Retina (tissue), 1 donor: ENCODE measurements around the gene TCP11.

Experiments used
- DNase-seq: peaks from one replicate; pipeline ENCODE4 v3.0.0-alpha.2; 2016

TCP11 gene

DNA sequence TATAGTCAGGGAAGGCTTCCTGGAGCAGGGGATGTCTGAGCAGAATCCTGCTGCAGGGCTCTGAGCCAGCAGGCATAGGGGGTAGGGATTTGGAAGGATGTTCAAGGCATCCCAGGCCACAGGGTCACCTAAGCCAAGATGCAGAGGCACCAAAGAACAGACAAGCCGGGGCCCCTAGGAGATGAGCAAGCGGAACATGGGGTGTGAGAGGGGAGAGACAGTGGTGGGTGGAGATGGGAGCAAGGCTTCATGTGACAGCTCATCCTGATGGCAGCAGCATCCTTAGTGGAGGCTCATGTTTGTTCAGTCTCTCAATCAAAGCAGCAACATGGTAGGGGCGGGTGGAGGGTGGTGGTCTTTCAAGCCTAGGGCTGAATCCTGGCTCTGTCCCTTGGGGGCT is 29.8 kb upstream of the TCP11 start:
- no peak for DNase-seq

- no peak for DNase-seq
Measured at GRCh38 chr6:35170166-35170565, 29.0 kb upstream of the TCP11 start.

- peak; percentile 81 for DNase-seq
Measured at GRCh38 chr6:35168461-35168861, 27.3 kb upstream of the TCP11 start.

DNA sequence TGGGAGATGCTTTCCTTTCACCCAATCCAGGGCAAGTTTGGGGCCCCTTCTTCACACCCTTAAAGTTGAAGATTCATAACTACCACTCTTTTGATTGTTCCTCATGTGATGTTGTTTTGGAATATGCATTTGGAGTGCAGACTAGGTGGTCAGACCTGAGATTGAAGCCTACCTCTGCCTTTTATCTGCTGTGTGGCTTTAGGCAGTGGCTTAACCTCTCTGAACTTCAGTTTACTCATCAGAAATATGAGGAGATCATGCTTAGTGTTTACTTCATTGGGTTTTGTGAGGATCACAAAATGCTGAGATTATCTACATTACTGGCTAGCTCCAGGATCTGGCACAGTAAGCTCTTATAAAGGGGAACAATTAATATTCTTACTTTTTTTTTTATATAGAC is 26.4 kb upstream of the TCP11 start:
- no peak for DNase-seq

GRCh38 chr6:35166520-35166919 is 25.4 kb upstream of the TCP11 start:
- no peak for DNase-seq

DNA sequence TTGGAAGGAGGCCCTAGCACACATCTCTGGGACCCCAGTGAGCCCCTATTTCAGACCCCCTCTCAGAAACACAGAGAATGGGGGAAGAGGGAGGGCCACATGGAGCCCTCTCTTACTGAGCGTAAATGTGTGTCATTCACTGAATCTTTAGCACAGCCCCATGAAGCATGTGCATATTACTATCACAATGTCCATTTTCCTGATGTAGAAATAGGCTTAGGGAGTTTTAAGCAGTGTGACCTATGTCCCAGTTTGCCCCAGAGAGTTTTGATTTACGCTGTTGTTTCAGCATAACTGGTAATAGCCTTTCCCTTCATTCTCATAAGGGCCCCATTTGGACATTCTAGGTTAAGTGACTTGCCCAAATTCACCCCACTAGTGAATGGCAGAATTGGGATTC is 25.0 kb upstream of the TCP11 start:
- no peak for DNase-seq

- DNase-seq, result no peak
Measured at GRCh38 chr6:35165630-35166071, 24.5 kb upstream of the TCP11 start.

GRCh38 chr6:35164868-35165267 is 23.7 kb upstream of the TCP11 start:
- DNase-seq, result no peak

DNA sequence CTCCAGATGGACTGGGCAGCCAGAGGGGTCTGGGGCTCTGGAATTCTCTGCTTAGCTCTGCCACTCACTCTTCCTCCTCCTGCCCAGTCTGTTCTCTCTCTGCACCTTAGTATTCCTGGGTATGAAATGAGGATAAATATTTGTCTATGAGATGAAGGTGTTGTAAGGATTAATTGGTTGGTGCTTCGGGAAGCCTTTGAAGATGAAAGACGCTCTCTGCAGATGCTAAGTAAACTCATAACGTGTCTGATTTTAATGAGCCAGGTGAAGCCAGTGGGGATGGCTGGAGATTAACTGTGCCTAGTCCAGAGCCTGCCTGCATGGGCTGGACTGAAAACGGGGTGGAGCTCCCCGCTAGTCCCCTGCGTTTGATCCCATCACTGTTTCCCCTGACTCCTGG is 23.1 kb upstream of the TCP11 start:
- no peak for DNase-seq

DNA sequence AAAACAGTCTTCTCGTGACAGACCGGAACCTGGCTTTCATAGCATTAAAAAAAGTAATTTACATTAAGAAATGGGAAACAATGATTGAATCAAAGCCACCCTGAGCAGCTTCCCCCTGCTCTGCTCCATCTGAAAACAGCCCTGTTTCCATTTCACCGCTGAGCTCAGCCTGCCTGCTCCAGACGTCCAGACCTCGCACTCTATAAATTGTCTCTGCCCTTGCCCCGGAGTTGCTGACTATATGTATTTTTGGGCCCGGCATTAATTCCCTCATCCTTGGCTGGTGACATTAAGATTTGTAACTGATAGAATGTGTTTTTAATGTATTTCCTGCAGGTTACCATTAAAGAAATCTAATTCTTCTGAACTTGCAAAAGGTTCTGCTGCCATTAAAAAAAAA is 22.7 kb upstream of the TCP11 start:
- DNase-seq, result no peak

GRCh38 chr6:35161776-35162607 is 20.9 kb upstream of the TCP11 start:
- no peak for DNase-seq

GRCh38 chr6:35161266-35161665 is 20.1 kb upstream of the TCP11 start:
- no peak for DNase-seq

DNA sequence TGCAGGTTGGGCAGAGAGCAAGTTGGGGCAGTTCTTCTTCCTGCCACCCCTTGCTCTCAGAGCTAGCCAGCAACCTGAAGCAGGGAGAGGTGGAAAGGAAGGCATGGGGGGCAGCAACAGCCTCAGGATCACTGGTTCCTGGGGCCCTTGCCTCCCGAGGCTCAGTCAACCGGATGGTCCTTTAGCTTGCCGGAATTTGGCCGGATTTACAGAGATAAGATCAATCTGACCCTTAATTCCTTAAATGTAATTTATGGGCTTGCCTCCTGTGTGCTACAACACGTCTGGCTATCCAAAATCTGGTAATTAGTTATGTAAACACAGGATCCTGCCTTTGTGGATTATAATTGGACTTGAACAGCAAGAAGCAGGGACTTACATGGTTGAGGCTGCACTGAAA is 19.5 kb upstream of the TCP11 start:
- no peak for DNase-seq

GRCh38 chr6:35158520-35158919 is 17.4 kb upstream of the TCP11 start:
- DNase-seq, result no peak

- DNase-seq, result no peak
Measured at GRCh38 chr6:35154947-35155346, 13.8 kb upstream of the TCP11 start.

DNA sequence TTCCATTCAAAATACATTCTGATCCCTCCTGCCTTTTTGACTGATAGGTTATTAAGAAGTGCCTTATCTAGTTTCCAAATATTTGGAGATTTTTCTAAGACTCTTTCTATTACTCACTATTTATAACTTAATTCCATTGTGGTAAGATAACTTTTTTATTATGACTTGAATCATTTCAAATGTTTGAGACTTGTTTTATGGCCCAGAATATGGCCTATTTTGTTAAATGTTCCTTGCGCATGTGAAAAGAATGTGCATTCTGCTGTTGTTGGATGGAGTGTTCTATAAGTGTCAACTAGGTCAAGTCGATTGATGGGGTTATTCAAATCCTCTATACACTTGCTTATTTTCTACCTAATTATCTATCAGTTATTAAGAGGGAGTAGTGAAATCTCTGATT is 13.1 kb upstream of the TCP11 start:
- no peak for DNase-seq

DNA sequence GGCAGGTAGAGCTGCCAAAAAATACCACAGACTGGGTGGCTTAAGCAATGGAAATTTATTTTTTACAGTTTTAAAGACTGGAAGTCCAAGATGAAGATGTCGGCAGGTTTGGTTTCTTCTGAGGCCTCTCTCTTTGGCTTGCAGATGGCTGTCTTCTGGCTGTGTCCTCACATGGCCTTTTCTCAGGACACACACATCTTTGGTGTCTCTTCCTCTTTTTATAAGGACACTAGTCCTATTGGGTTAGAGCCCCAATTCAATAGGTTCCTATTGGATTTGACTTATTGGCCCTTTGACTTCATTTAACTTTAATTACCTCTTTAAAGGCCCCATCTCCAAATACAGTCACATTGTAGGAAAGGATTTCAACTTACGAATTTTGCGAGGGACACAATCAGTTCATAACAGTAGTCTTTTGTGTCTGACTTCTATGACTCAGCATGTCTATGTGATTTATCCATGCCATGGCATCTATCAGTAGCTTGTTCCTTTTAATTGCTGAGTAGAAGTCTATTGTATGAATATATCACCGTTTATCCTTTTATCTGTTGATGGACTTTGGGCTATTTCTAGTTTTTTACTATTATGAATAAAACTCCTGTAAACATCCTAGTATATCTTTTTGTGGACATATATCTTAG is 11.0 kb upstream of the TCP11 start:
- no peak for DNase-seq

DNA sequence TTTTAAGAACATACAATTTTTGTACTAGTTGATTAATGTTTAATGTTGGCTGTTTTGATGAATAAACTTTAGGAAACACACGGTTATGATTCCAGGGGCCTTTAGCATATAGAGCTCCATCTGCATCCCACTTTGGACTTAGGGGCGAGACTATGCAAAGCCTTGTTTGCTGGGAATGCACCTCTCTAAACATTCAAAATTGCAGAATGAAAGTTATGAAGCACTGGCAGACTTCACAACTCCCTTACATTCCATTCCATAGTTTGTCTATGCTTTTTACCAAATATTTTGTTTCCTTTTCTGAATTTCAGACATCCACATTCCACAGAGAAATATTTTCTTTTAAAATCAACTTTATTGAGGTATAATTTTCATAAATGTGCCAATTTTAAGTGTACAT is 10.3 kb upstream of the TCP11 start:
- DNase-seq, result no peak

GRCh38 chr6:35149891-35150566 is 8.9 kb upstream of the TCP11 start:
- DNase-seq, result no peak

- peak; percentile 67 for DNase-seq
Measured at GRCh38 chr6:35148167-35148741, 7.1 kb upstream of the TCP11 start.

DNA sequence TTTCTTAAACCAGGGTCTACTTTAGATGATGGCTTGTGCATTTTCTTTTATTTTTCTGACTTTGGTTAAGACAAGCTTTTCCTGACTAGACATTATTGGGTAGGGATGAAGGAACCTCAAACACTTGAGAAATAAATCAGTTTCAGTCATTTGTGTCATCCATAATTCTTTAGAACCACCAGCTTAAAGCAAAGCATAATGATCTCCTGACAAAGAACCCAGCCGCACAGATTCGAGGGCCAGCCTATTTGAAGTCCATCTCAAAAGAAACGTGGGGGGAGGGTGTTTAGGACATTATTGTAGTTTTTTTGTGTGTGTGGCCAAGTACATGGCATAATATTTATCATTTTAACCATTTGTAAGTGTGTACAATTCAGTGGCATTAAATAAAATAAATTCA is 6.3 kb upstream of the TCP11 start:
- DNase-seq, result no peak

DNA sequence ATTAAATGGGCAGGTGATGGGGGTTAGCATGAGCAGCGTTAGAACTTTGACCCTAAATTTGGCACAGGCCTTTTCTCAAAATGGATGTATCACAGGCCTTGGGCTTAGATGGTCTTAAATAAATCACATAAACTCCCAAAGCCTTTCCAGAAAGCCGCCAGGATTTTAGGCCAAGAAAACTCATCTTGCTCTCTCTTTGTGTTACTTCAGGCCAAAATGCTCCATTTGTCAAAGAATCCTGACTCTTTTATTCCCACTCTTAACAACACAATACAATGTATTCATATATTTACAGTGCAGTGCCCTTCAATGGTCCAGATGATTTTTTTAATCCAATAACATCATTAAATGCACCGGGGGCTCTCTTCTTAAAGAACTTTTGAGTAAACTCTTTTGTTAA is 5.9 kb upstream of the TCP11 start:
- DNase-seq, result no peak

DNA sequence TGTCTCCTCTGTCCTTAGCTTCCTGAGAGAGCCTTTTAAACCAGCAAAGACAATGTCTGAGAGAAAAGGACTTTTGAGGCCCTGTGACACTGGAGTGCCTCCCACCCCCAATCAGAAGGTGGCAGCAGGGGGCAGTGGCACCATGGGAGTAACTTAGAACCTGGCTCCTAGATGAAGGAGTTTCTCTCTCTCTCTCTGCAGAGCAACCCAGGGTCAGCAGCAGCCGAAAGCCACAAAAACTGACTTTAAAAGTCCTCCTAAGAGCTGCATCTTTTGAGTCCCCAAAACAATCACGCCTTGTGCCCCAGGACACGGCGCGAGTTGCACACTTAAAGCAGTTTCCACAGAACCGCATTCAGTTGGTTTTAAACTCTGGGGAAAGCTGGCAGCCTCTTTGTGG is 5.3 kb upstream of the TCP11 start:
- peak; percentile 56 for DNase-seq

DNA sequence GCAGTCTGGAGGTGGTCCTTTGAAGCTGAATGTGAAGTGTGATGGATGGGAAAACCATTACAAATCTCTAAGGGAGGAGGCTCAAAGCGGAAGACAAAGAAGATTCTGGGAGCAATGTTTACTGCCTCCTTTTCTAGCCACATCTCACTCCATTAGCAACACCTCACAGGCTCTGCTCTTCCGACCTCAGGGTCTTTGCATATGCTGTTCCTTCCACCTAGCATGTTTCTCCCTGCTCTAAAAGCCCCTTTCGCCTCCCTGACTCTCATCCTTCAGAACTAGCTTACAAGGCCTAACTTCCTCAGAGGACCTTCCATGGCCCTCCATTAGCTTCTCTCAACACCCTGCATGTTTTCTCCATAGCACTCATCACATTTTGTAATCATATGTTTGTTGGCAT is 4.6 kb upstream of the TCP11 start:
- no peak for DNase-seq
